Activated CD8-positive, alpha-beta memory T cell treated with anti-CD3 and anti-CD28 coated beads for 36 hours (primary cell): ENCODE data around the gene TMPRSS9. TPM values are rescaled to one million over a fixed set of nuclear protein-coding genes. Genes with fewer than 3 reads are reported as not detected.

Source experiments
- CTCF ChIA-PET: fragments of 350-600 bp; sonication (Branson Sonifier 250); formaldehyde crosslinking; loops from one replicate; lab custom pipeline; 2021; ENCODE audit warnings: antibody characterized with exemption; lab: Charles Lee
- POLR2A ChIA-PET: fragments of 350-600 bp; sonication (Branson Sonifier 250); formaldehyde crosslinking; loops from one replicate; lab custom pipeline; 2021; ENCODE audit warnings: antibody characterized with exemption; lab: Charles Lee
- total RNA-seq, 2 experiments: library from RNA; stranded (reverse); gene quantifications; one replicate each; pipeline ENCODE4 v1.2.3, GENCODE V29; 2021

TMPRSS9 gene
- total RNA-seq, 2 experiments from 2014 or later, result not detected

DNA sequence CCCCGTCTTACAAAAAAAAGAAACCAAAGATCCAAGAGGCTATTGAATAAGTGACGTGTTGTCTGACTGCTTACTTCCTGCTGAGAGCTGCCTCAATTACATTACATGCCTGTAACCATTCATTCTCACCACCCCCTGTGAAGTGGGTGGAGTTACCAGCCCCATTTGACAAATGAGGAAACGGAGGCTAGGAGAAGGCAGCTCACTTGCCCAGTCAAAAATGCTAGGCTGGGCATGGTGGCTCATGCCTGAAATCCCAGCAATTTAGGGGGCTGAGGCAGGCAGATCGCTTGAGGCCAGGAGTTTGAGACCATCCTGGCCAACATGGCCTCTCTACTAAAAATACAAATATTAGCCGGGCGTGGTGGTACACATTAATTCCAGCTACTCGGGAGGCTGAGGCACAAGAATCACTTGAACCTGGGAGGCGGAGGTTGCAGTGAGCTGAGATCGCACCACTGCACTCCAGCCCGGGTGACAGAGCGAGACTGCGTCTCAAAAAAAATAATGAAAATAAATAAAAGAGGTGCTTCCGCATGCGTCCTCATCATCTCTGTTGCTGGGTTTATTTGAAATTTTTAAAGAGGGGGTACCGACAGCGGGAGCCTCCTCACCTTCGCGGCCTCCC lies 32.2 kb upstream of the TMPRSS9 start:
- CTCF ChIA-PET, result interaction anchor here (0.6 to 1.7 kb wide), 8 partner anchors 17 to 1485 kb away, joined by 3 to 5 read pairs (median 3); no protein-coding TSS in a partner anchor

DNA sequence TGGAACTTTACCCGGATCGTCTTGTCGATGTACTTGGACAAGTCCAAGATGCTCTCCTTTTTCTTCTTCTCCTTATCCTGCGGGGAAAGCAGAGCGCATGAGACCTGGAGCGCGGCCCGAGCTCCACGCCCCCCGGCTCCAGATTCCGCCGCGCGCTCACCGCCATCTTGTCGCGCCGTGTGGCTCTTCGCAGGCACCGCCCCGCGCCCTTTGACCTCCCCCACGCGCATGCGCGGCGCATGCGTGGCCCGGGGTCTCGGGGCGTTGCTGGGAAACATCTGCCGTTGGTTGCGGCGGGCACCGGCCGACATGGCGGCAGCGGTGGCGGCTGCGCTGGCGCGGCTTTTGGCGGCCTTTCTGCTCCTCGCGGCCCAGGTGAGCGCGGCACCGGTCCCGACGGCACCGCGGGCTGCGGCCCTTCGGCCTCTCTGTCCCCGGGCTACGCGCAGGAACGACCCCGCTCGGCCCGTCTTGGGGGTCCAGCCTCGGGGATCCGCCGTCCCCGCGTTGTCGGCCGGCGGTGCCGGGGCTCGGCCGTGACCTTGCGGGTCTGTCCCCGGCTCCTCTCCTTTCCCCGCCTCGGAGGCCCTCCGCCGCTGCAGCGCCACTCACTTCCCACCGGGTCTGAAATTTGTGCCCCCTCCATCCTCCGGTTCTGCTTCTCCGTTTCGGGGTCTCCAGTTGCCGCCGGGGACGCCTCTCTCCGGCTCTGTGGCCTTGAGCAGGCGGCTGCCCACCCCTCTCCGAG lies 31.5 kb upstream of the TMPRSS9 start, which contains the start of the genes LSM7 and SPPL2B:
LSM7 (minus strand) TSS at position 186 of the 748 bp plus-strand sequence; CDS start at position 166, 20 bp downstream.
SPPL2B (plus strand) TSS at position 284 of the 748 bp plus-strand sequence; CDS start at position 310, 26 bp downstream.
- POLR2A ChIA-PET, result interaction anchor here (0.6 to 1.4 kb wide), 5 partner anchors 12 to 245 kb away, joined by 3 to 5 read pairs (median 3); partner anchors contain the start of gene TIMM13
- CTCF ChIA-PET, result interaction anchor here (0.6 to 1.7 kb wide), 6 partner anchors 25 to 308 kb away, joined by 3 to 5 read pairs (median 3); no protein-coding TSS in a partner anchor

More for the DNA sequence above, 32.2 kb upstream of the TMPRSS9 start:
- POLR2A ChIA-PET, result interaction anchor here (0.6 to 1.4 kb wide), 6 partner anchors 12 to 244 kb away, joined by 3 to 5 read pairs (median 4); partner anchors contain the start of gene TIMM13

DNA sequence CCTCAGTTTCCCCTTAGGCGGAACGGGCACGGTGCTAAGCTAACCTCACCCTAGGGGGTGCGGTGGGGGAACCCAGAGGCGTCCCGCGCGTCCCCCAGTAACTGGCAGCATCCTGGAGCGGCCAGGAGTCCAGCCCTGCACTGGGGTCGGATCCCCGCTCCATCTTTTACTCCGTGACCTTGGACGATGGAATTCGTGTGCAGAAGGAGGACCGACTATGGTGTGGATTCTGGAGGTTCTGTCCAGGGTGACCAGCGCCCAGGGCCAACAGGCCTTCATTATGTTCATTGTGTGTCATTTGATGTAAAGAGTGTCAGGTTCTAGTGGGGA lies 31.0 kb upstream of the TMPRSS9 start:
- ChIA-PET CTCF (interaction anchor here (0.6 to 0.9 kb wide), 2 partner anchors 14 to 128 kb away, joined by 3 to 4 read pairs; no protein-coding TSS in a partner anchor), POLR2A (interaction anchor here (0.6 kb wide), 1 partner anchor 40 kb away, joined by 3 read pairs; no protein-coding TSS in a partner anchor)

DNA sequence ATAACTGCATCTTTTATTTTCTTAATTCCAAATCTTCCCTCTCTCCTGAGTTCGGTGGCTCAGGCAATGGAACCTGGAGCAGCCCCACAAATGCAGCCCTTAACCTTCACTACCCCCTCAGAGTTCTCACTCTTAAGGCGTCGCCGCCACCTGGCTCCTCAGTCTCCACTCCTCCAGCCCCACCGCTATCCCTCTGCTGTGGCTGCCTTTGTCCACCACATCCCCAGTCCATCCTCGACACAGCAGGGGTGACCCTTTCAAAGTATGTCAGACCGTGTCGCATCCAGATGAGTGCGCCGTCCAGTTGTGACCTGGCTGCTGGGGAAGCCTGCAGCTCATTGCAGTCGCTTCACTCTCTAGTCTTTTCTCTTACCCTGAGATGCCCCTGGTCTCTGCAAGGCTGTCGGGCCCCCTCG lies 30.6 kb upstream of the TMPRSS9 start:
- CTCF ChIA-PET, result interaction anchor here (0.6 to 0.9 kb wide), 3 partner anchors 14 to 128 kb away, joined by 3 to 4 read pairs (median 4); no protein-coding TSS in a partner anchor
- POLR2A ChIA-PET, result interaction anchor here (0.6 kb wide), 1 partner anchor 40 kb away, joined by 3 read pairs; no protein-coding TSS in a partner anchor

DNA sequence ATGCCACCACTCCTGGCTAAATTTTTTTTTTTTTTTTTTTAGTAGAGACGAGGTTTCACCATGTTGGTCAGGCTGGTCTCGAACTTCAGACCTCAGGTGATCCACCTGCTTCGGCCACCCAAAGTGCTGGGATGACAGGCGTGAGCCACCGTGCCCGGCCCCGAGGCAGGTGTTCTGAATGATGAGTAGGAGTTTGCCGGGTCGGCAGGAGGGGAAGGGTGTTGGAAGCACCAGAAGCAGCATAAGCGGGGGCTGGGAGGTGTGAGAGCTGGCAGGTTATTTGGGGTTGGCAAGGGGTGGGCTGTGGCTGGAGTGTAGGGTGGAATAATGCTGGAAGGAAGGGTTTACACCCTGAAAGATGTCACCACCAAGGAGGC lies 29.8 kb upstream of the TMPRSS9 start:
- CTCF ChIA-PET, result interaction anchor here (0.7 to 0.9 kb wide), 3 partner anchors 15 to 95 kb away, joined by 3 to 4 read pairs (median 3); no protein-coding TSS in a partner anchor
- POLR2A ChIA-PET, result no interaction called here

DNA sequence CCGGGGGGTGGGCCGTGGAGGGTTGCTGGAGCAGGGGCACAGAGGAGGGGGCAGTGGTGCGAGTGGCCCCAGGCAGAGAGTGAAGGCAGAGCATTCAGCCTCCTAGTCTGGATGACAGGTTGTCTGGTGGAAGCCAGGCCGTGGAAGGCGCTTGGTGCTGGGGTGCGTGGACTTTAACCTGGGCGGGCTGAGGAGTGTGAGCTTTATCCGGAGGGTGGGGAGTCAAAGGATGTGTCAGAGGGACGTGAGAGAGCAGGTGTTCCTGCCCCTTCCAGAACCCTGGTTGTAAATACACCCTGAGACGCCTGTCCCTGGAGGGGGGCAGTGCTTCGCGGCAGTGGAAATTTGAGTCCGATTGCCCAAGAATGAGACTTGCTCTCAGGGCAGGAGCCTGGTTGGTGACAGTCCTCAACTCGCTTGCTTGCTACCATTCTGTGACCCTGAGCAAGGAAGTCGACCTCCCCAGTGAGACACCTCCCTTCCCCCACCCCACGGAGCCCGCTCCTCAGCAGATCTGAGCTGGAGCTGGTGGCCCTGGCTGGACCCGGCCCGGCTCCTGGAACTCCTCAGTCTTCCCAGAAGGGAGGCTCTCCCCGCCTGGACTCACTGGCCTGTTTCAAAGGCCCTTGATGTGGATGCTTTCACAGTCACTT lies 29.3 kb upstream of the TMPRSS9 start:
- ChIA-PET CTCF (interaction anchor here (0.8 kb wide), 1 partner anchor 93 kb away, joined by 3 read pairs; no protein-coding TSS in a partner anchor), POLR2A (no interaction called here)

DNA sequence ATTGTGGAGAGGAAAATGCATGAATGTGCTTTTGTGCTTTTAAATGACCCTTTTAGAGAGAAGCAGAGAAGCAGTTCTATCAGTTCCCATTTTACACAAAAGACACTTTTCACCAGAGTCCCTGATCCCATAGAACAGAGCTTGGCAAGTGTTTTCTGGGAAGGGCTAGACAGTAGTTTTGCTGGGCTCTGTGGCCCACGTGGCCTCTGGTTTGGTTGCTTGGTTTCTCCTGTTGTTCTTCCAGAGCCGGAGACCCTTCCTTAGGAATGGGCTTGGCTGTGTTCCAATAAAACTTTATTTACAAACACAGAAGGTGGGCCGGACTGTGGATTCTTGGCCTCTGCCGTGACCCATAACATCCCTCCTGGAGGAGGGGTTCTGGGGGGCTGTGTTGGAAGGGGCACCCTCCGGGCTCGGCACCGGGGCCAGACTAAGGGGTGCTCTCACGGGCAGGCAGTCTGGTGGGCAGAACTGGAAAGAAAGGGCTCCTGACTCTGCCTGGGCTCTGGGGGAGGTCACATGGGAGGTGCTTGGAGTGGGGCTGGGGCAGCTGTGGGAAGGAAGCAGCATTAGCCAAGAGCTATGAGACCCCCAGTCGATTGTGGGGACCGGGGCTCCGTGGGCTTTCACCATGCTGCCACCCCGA lies 28.3 kb upstream of the TMPRSS9 start:
- POLR2A ChIA-PET, result no interaction called here
- CTCF ChIA-PET, result interaction anchor here (0.6 kb wide), 1 partner anchor 60 kb away, joined by 3 read pairs; no protein-coding TSS in a partner anchor

DNA sequence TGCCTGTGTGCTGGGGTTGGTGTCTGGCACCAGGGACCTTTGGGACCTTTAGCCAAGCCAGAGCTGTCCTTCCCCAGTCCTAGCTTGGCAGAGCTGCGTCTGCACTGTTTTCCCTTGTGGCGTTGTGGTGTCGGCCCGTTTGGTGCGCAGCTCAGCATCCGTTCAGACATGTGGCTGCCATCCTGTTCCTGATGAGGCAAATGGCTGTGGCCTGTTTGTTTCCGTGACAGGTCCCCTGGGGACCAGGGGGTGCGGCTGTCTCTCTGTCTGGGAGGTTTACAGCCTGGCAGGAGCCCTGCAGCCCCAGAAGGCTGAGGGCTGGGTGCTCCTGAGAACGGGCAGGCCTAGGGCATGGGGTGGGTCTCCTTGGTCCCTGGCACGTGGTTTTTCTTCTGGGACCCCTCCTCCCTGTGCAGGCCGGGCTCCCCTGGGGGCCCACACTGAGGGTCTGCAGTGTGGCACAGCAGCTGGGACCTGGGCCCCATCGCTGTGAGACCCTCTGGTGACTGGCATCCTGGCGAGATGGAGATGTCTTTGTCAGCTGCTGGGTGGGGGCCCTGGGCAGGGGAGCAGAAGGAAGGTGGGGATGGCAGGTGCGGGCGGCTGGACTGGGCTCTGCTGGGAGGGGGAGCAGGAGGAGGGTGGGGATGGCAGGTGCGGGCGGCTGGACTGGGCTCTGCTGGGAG lies 27.6 kb upstream of the TMPRSS9 start:
- ChIA-PET POLR2A (no interaction called here), CTCF (interaction anchor here (0.6 kb wide), 1 partner anchor 59 kb away, joined by 3 read pairs; no protein-coding TSS in a partner anchor)

DNA sequence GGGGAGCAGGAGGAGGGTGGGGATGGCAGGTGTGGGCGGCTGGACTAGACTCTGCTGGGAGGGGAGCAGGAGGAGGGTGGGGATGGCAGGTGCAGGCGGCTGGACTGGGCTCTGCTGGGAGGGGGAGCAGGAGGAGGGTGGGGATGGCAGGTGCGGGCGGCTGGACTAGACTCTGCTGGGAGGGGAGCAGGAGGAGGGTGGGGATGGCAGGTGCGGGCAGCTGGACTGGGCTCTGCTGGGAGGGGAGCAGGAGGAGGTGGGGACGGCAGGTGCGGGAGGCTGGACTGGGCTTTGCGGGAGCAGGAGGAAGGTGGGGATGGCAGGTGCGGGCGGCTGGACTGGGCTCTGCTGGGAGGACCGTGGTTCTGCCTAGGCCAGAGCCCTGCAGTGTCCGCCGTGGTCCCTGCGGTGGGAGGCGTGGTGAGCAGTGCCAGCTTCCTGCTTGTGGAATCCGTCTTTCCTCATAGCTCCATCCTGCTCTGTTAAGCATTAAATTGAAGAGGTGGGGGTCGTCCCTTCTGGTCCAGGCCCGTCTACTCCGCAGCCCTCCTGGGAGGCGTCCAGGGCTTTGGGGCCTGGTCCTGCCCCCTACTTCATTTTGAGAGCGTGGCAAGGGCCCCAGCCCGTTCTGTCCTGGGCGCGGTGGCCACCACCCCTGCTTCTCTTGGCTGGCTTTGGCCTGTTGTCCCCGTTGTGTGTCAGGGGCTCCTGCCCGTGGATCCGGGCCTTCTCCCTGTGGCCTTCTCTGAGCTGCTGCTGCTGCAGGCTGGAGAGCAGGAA lies 26.8 kb upstream of the TMPRSS9 start:
- ChIA-PET CTCF (interaction anchor here (1.0 kb wide), 1 partner anchor 17 kb away, joined by 3 read pairs; no protein-coding TSS in a partner anchor), POLR2A (no interaction called here)

DNA sequence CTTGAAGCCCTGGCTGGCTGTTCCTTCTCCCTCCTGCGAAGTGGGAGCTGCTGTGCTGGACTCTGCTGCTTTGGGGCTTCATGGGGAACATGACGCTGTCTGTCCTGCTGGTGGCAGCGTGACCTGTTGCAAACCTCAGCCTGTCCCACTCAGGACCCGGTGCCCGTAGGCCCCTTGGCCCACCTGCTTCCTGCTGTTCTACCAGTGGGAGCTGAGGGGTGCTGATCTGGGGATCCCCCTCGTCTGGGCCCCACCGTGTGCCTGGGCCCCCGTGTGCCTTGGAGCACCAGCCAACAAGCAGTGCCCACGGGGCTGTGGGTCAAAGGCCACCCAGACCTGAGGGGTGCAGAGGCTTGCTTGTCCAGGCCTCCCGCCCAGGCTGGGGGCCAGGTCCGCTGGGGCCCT lies 26.3 kb upstream of the TMPRSS9 start:
- ChIA-PET CTCF (interaction anchor here (1.0 kb wide), 1 partner anchor 17 kb away, joined by 3 read pairs; no protein-coding TSS in a partner anchor), POLR2A (no interaction called here)

DNA sequence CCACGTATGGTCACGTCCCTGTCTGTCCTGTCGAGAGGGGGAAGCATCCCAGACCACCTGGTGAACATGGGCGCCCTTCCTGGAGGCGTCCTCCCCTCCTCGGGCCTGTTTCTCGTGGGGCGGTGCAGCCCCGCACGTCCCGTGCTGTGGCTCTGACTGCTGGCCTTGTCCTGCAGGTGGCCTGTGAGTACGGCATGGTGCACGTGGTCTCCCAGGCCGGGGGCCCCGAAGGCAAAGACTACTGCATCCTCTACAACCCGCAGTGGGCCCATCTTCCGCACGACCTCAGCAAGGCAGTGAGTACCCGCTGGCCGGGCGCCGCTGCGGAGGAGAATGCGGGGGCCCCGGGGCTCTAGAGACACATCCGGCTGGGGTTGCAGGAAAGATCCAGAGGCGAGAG lies 25.6 kb upstream of the TMPRSS9 start:
- CTCF ChIA-PET, result interaction anchor here (1.0 kb wide), 1 partner anchor 18 kb away, joined by 3 read pairs; no protein-coding TSS in a partner anchor

DNA sequence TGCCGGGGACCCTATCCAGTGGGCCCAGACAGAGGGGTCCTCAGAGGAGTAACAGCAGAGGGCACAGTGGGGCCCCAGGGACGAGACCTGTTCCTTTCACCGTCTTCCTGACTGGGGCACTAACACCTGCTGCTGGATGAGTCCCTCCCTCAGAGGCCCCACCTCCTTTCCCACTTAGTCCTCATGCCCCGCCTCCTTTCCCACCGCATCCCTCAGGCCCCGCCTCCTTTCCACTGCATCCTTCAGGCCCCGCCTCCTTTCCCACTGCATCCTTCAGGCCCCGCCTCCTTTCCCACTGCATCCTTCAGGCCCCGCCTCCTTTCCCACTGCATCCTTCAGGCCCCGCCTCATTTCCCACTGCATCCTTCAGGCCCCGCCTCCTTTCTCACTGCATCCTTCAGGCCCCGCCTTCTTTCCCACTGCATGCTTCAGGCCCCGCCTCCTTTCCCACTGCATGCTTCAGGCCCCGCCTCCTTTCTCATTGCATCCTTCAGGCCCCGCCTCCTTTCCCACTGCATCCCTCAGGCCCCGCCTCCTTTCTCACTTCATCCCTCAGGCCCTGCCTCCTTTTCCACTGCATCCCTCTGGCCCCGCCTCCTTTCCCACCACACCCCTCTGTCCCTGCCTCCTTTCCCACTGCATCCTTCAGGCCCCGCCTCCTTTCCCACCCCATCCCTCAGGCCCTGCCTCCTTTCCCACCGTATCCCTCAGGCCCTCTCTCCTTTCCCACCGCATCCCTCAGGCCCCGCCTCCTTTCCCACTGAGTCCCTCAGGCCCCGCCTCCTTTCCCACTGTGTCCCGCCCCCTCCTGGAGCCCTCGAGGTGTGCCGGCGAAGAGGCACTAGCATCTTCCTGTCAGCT lies 24.8 kb upstream of the TMPRSS9 start:
- ChIA-PET POLR2A (no interaction called here), CTCF (no interaction called here)

More for the DNA sequence above, 25.6 kb upstream of the TMPRSS9 start:
- POLR2A ChIA-PET, result no interaction called here

DNA sequence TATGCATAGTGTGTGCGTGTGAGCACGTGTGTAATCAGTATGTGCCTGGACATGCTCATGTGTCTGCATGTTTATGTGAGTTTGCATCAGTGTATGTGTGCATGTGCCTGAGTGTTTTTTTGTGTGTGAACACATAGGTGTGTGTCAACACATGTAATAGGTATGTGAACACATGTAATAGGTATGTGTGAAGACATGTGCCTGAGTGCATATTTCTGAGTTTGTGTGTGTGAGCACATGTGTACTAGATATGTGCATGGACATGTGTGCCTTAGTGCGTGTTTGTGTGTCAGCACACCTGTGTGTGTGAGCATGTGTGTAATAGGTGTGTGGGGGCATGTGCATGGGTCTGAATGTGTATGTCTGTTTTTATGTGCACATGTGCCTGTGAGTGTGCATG lies 24.2 kb upstream of the TMPRSS9 start:
- ChIA-PET CTCF (no interaction called here), POLR2A (no interaction called here)

DNA sequence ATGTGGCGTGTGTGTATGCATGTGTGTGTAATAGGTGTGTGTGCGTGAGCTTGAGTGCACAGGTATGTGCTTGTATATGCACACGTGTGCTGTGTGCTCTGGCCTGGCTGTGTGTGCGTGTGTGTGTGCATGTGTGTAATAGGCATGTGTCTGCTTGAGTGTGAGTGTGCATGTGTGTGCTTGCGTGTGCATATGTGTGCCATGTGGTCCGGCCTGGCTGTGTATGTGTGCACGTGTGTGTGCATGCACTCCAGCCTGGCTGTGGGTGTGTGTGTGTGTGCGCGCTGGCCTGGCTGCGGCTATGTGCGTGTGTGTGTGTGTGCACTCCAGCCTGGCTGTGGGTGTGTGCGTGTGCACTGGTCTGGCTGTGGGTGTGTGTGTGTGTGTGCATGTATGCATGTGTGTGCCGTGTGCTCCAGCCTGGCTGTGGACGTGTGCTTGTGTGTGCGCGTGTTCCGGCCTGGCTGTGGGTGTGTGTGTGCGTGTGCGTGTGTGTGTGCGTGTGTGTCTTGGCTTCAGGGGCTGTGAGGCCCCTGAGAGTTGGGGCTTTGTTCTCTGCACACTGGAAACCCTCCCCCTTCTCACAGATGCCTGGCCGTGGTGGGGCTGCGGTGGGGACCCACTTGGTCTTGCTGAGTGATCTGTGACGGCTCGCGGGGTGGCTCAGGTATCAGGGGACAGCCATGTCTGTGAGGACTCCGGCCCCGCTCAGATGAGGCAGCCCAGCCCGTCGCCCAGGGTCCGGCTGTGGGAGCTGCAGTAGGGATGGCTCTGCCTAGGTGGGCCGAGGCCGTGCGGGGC lies 23.3 kb upstream of the TMPRSS9 start:
- ChIA-PET CTCF (interaction anchor here (1.1 kb wide), 1 partner anchor 274 kb away, joined by 3 read pairs; no protein-coding TSS in a partner anchor), POLR2A (no interaction called here)

DNA sequence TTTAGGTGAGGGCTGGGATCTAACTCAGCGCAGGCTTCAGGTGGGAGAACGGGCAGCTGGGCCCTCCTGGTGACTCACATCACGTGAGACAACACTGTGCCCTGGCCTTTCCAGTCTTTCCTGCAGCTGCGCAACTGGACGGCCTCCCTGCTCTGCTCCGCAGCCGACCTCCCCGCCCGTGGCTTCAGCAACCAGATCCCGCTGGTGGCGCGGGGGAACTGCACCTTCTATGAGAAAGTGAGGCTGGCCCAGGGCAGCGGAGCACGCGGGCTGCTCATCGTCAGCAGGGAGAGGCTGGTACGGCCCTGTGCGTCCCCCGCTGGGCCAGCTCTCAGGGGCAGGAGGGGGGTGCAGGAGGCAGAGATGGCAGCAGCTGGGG lies 22.7 kb upstream of the TMPRSS9 start:
- ChIA-PET CTCF (interaction anchor here (1.1 kb wide), 1 partner anchor 274 kb away, joined by 3 read pairs; no protein-coding TSS in a partner anchor), POLR2A (no interaction called here)
